Activated CD8-positive, alpha-beta memory T cell treated with anti-CD3 and anti-CD28 coated beads, Interleukin-2, amount 50 U/mL, for 1 hour (primary cell): ENCODE results near the gene CINP.
A peak's percentile ranks its signal among the peaks of the same experiment; 100 is the strongest.

Experiments
- DNase-seq: peaks from one replicate; pipeline ENCODE4 v3.0.0-alpha.2; 2020; ENCODE audit errors: extremely low read depth

Gene CINP

GRCh38 chr14:102362545-102363181 is at the start of gene CINP, which contains the start of gene TECPR2:
CINP (minus strand) TSS chr14:102362890; CDS start chr14:102362851, 39 bp downstream.
TECPR2 (plus strand) TSS chr14:102362941; CDS start chr14:102376722, 13,781 bp downstream.
- DNase-seq: peak; percentile 84

- no peak for DNase-seq
Observed at GRCh38 chr14:102408724-102409123, 46.0 kb upstream of the CINP start.

GRCh38 chr14:102407258-102407657 is 44.6 kb upstream of the CINP start:
- no peak for DNase-seq

GRCh38 chr14:102403028-102403427 is 40.3 kb upstream of the CINP start:
- no peak for DNase-seq

- DNase-seq: no peak
Observed at GRCh38 chr14:102396521-102396920, 33.8 kb upstream of the CINP start.

- DNase-seq: no peak
Observed at GRCh38 chr14:102394717-102395375, 32.2 kb upstream of the CINP start.

- no peak for DNase-seq
Observed at GRCh38 chr14:102392506-102392905, 29.8 kb upstream of the CINP start.

GRCh38 chr14:102390064-102390855 is 27.6 kb upstream of the CINP start:
- no peak for DNase-seq

- DNase-seq: no peak
Observed at GRCh38 chr14:102389246-102389645, 26.6 kb upstream of the CINP start.

- no peak for DNase-seq
Observed at GRCh38 chr14:102387086-102387485, 24.4 kb upstream of the CINP start.

GRCh38 chr14:102378830-102379229 is 16.1 kb upstream of the CINP start:
- DNase-seq: no peak

GRCh38 chr14:102377696-102378095 is 15.0 kb upstream of the CINP start:
- no peak for DNase-seq

GRCh38 chr14:102375119-102375518 is 12.4 kb upstream of the CINP start:
- DNase-seq: no peak

GRCh38 chr14:102374264-102374663 is 11.6 kb upstream of the CINP start:
- no peak for DNase-seq

GRCh38 chr14:102373110-102373509 is 10.4 kb upstream of the CINP start:
- DNase-seq: no peak

- DNase-seq: no peak
Observed at GRCh38 chr14:102371361-102371760, 8.7 kb upstream of the CINP start.

GRCh38 chr14:102370305-102370809 is 7.7 kb upstream of the CINP start:
- DNase-seq: no peak

GRCh38 chr14:102363182-102363943 is 673 bp upstream of the CINP start:
- DNase-seq: no peak

- DNase-seq: no peak
Observed at GRCh38 chr14:102362084-102362483, 606 bp downstream of the CINP start.

- no peak for DNase-seq
Observed at GRCh38 chr14:102360388-102360787, 2.3 kb downstream of the CINP start.

GRCh38 chr14:102359341-102359740 is 3.3 kb downstream of the CINP start:
- DNase-seq: no peak

GRCh38 chr14:102356280-102356679 is 6.4 kb downstream of the CINP start:
- no peak for DNase-seq
